Measurements from ENCODE around the gene NELFA.

The NELFA gene

GRCh38 chr4:1967512-1968149 lies 41.1 kb downstream of the NELFA start:
- DNase-seq, result no peak

- DNase-seq, result no peak
Measured at GRCh38 chr4:1964971-1965370, 43.8 kb downstream of the NELFA start.

- no peak for DNase-seq
Measured at GRCh38 chr4:1964443-1964842, 44.3 kb downstream of the NELFA start.

GRCh38 chr4:1962980-1963379 lies 45.8 kb downstream of the NELFA start:
- DNase-seq, result no peak

GRCh38 chr4:1961563-1961962 lies 47.2 kb downstream of the NELFA start:
- DNase-seq, result no peak

GRCh38 chr4:1961038-1961437 lies 47.7 kb downstream of the NELFA start:
- DNase-seq, result no peak

- DNase-seq, result no peak
Measured at GRCh38 chr4:1960170-1960825, 48.5 kb downstream of the NELFA start.

GRCh38 chr4:1959104-1959384 lies 49.7 kb downstream of the NELFA start:
- no peak for DNase-seq

- DNase-seq, result no peak
Measured at GRCh38 chr4:1958276-1959103, 50.3 kb downstream of the NELFA start.

- no peak for DNase-seq
Measured at GRCh38 chr4:1956631-1957030, 52.1 kb downstream of the NELFA start.

GRCh38 chr4:1953335-1953734 lies 55.4 kb downstream of the NELFA start:
- no peak for DNase-seq

GRCh38 chr4:1952719-1953118 lies 56.1 kb downstream of the NELFA start:
- no peak for DNase-seq

GRCh38 chr4:1952058-1952700 lies 56.6 kb downstream of the NELFA start:
- DNase-seq, result no peak

- DNase-seq, result no peak
Measured at GRCh38 chr4:1950369-1950768, 58.4 kb downstream of the NELFA start.

GRCh38 chr4:1948892-1949436 lies 59.8 kb downstream of the NELFA start:
- DNase-seq, result no peak

- DNase-seq, result no peak
Measured at GRCh38 chr4:1948232-1948631, 60.5 kb downstream of the NELFA start.

- no peak for DNase-seq
Measured at GRCh38 chr4:1945912-1946311, 62.9 kb downstream of the NELFA start.

- DNase-seq, result no peak
Measured at GRCh38 chr4:1945124-1945895, 63.5 kb downstream of the NELFA start.

GRCh38 chr4:1943928-1944327 lies 64.8 kb downstream of the NELFA start:
- DNase-seq, result no peak

GRCh38 chr4:1940566-1940965 lies 68.2 kb downstream of the NELFA start:
- DNase-seq, result no peak

GRCh38 chr4:1939664-1940509 lies 68.9 kb downstream of the NELFA start:
- no peak for DNase-seq

All from right kidney (tissue), 1 donor.